GM12878 (cell line): ENCODE results near the gene EMSY. TPM values are rescaled to one million over a fixed set of nuclear protein-coding genes. Genes with fewer than 3 reads are reported as not detected.

ENCODE experiments used
- ATAC-seq: fragments of 200-7000 bp; cut with Tn5 transposase; 3 replicates; pipeline ENCODE4 v1.9.1; 2020; ENCODE audit warnings: mild to moderate bottlenecking, moderate library complexity
- BruUV-seq: library from RNA; stranded (reverse); fragments of 400-500 nt; replicated peaks from 2 replicates; lab custom pipeline; 2021; lab: Mats Ljungman, UMichigan
- CTCF ChIA-PET: fragments of 300-600 bp; sonication (Branson Sonifier 250); formaldehyde crosslinking; extraction: SDS; loops from one replicate; lab custom pipeline; 2021; ENCODE audit warnings: inconsistent platforms; lab: Yijun Ruan, JAX
- POLR2A ChIA-PET: fragments of 350-600 bp; formaldehyde crosslinking; extraction: SDS; loops from one replicate; lab custom pipeline; 2021; ENCODE audit warnings: inconsistent platforms; lab: Charles Lee
- RAD21 ChIA-PET: fragments of 300-600 bp; sonication (Branson Sonifier 250); formaldehyde crosslinking; loops from one replicate; lab custom pipeline; 2023; ENCODE audit warnings: antibody characterized with exemption; ENCODE audit not compliant: unreplicated experiment; lab: Charles Lee
- SMC1A ChIA-PET: fragments of 300-600 bp; sonication (Branson Sonifier 250); formaldehyde crosslinking; loops from one replicate; lab custom pipeline; 2023; ENCODE audit not compliant: unreplicated experiment, uncharacterized antibody; lab: Charles Lee
- DNase-seq: peaks from one replicate; pipeline ENCODE4 v3.0.0-alpha.2; 2011; ENCODE audit warnings: low read depth, low spot score
- FAIRE-seq: peaks from 3 replicates; lab custom pipeline; 2011; peaks lifted over from hg19 to GRCh38; lab: Jason Lieb, UNC
- H2AFZ ChIP-seq: 2 replicates; pipeline ENCODE4 v1.6.0; 2011; ENCODE audit warnings: low read depth, low read length, control low read depth; ENCODE audit not compliant: control insufficient read depth
- H3K27ac ChIP-seq: 2 replicates; pipeline ENCODE4 v1.5.1; 2011; ENCODE audit warnings: control low read depth; ENCODE audit not compliant: control insufficient read depth, insufficient read depth
- H3K27me3 ChIP-seq, 2 experiments: replicated peaks in 1 of 2; 2 replicates each; pipeline versions ENCODE4 v1.6.0 to v1.6.1; 2011; ENCODE audit warnings: low read length in 1 of 2; ENCODE audit not compliant: control insufficient read depth in 2 of 2, insufficient read depth in 2 of 2
- H3K36me3 ChIP-seq, 2 experiments: 2 replicates each; pipeline ENCODE4 v1.5.1; 2011; ENCODE audit warnings: low read length in 1 of 2; ENCODE audit not compliant: control insufficient read depth in 2 of 2, insufficient read depth in 2 of 2
- H3K4me1 ChIP-seq: 2 replicates; pipeline ENCODE4 v1.6.1; 2011; ENCODE audit warnings: mild to moderate bottlenecking, low read length, moderate library complexity, mixed read lengths; ENCODE audit not compliant: control insufficient read depth, insufficient read depth
- H3K4me2 ChIP-seq: 2 replicates; pipeline ENCODE4 v1.6.0; 2011; ENCODE audit warnings: control low read depth; ENCODE audit not compliant: control insufficient read depth, insufficient read depth
- H3K4me3 ChIP-seq: fragments of 200-600 bp; sonication (generic); 2 replicates; pipeline ENCODE4 v1.5.1; 2016
- H3K79me2 ChIP-seq: 2 replicates; pipeline ENCODE4 v1.6.0; 2011; ENCODE audit warnings: low read length; ENCODE audit not compliant: control insufficient read depth, insufficient read depth
- H3K9ac ChIP-seq: 2 replicates; pipeline ENCODE4 v1.8.0; 2011; ENCODE audit warnings: low read length, control low read depth, mixed read lengths; ENCODE audit not compliant: control insufficient read depth, insufficient read depth
- H3K9me3 ChIP-seq: replicated peaks from 3 replicates; pipeline ENCODE4 v1.5.1; 2011; ENCODE audit warnings: mild to moderate bottlenecking, low read length; ENCODE audit not compliant: control insufficient read depth, insufficient read depth
- H4K20me1 ChIP-seq: 2 replicates; pipeline ENCODE4 v1.6.0; 2011; ENCODE audit not compliant: control insufficient read depth, insufficient read depth
- BHLHE40 ChIP-seq, 2 experiments: fragments of 450-650 bp in 1 of 2; IDR thresholded peaks; 2 replicates each; pipeline ENCODE4 v1.6.1; 2011 to 2017; ENCODE audit warnings: low read depth in 2 of 2, borderline replicate concordance in 1 of 2, improper control_type of control experiment in 1 of 2, low read length in 1 of 2, mild to moderate bottlenecking in 1 of 2
- E2F4 ChIP-seq: IDR thresholded peaks from 2 replicates; pipeline ENCODE4 v1.6.1; 2012; ENCODE audit warnings: low read depth, low read length, improper control_type of control experiment
- GATAD2B ChIP-seq: fragments of 450-650 bp; conservative IDR thresholded peaks from 2 replicates; pipeline ENCODE4 v1.6.1; 2017; ENCODE audit warnings: low read depth, mild to moderate bottlenecking, moderate library complexity
- KAT2A ChIP-seq: conservative IDR thresholded peaks from 2 replicates; pipeline ENCODE4 v1.6.1; 2011; ENCODE audit warnings: low read depth, low read length; ENCODE audit not compliant: control insufficient read depth
- KDM1A ChIP-seq: fragments of 200-600 bp; sonication (generic); IDR thresholded peaks from 2 replicates; pipeline ENCODE4 v1.6.1; 2016; ENCODE audit warnings: borderline replicate concordance
- PAX5 ChIP-seq: IDR thresholded peaks from 2 replicates; pipeline ENCODE4 v1.6.1; 2011; ENCODE audit warnings: low read depth, low read length, borderline replicate concordance
- PKNOX1 ChIP-seq: fragments of 450-650 bp; IDR thresholded peaks from 2 replicates; pipeline ENCODE4 v1.6.1; 2016; ENCODE audit warnings: mild to moderate bottlenecking
- ZBTB33 ChIP-seq: fragments of 450-650 bp; IDR thresholded peaks from 2 replicates; pipeline ENCODE4 v1.6.1; 2017; ENCODE audit warnings: mild to moderate bottlenecking
- ZSCAN29 ChIP-seq: fragments of 450-650 bp; IDR thresholded peaks from 2 replicates; pipeline ENCODE4 v1.6.1; 2017; ENCODE audit warnings: mild to moderate bottlenecking, moderate library complexity
- WGBS: methylation state at CpG from one replicate; pipeline ENCODE4 v1.1.6; 2016; ENCODE audit warnings: low lambda C conversion rate; ENCODE audit not compliant: insufficient replicate concordance, insufficient coverage; ENCODE audit errors: missing lambda C conversion rate; 5-methylcytosine and 5-hydroxymethylcytosine counted together
- in situ Hi-C: fragments of 300-500 bp; cut with MboI; formaldehyde crosslinking; loops from 9 replicates; pipeline ENCODE4 v1.14.3; 2018; ENCODE audit warnings: mixed read lengths
- intact Hi-C: fragments of 100-400 bp; cut with micrococcal nuclease; formaldehyde crosslinking; loops from one replicate; pipeline ENCODE4 v1.14.2; 2022; ENCODE audit not compliant: unreplicated experiment
- polyA plus RNA-seq, 11 experiments: library from polyadenylated mRNA; depleted of rRNA in 4 of 11; unstranded in 6 of 11; stranded (reverse) in 5 of 11; fragments of >200 nt; fragmentation: Nextera tagmentation in 4 of 11; fragmentation: Illumina TruSeq in 1 of 11; extraction: Ambion mirVana in 4 of 11; extraction: Trizol in 1 of 11; gene quantifications; 1 replicate in 1 of 11; 2 replicates in 10 of 11; pipeline versions ENCODE4 v1.2.1 to v1.2.3, GENCODE V29; 2011 to 2016; ENCODE audit warnings: inconsistent platforms in 2 of 11, missing spikeins in 2 of 11, low read depth in 1 of 11
- total RNA-seq, 4 experiments: library from RNA; depleted of rRNA in 3 of 4; stranded (reverse); fragments of >200 nt in 3 of 4; fragmentation: Illumina TruSeq in 1 of 4; extraction: Trizol in 1 of 4; gene quantifications; 2 replicates each; pipeline versions ENCODE4 v1.2.1 to v1.2.3, GENCODE V29; 2013 to 2021

EMSY gene
- total and polyA plus RNA-seq, 10 of the 15 experiments (the other 5 are each of a cell fraction or from before 2014, with no cell fraction given), result 9.3 to 26.9 (median 13.0) TPM

GRCh38 chr11:76577226-76577920 is 132.6 kb downstream of the EMSY start:
- ChIA-PET SMC1A (no interaction called here), CTCF (interaction anchor here (0.9 to 1.5 kb wide), 2 partner anchors 12 to 22 kb away, joined by 3 to 4 read pairs; no protein-coding TSS in a partner anchor)
- ATAC-seq, result no peak
- H3K4me3 ChIP-seq, result no peak overlapping the region
- H3K27me3 ChIP-seq, result no peaks in the 10 kb centered on the region; a peak in 1 of 4 replicates
- H3K9ac ChIP-seq, result no peak overlapping the region
- no peaks in the 10 kb centered on the region for H3K4me1 ChIP-seq
- intact Hi-C loops (no loop called here), in situ Hi-C loops (no loop called here)
- no peaks in the 10 kb centered on the region for H3K79me2 ChIP-seq
- H3K36me3 ChIP-seq, result no peaks in the 10 kb centered on the region
- H3K9me3 ChIP-seq, result no peaks in the 10 kb centered on the region
- TF ChIP-seq PAX5, result peak; percentile 43; the same call in 1 of the 2 replicates
- TF ChIP-seq ZSCAN29, result no peak
- TF ChIP-seq, all 136 proteins: peak for 1
- Histone ChIP-seq H4K20me1 (no peaks in the 10 kb centered on the region), H2AFZ (no peak overlapping the region), H3K27ac (no peak overlapping the region), H3K4me2 (no peak overlapping the region)
- no TSS peak for BruUV-seq
- ChIA-PET POLR2A (no interaction called here), RAD21 (interaction anchor here (1.3 to 1.7 kb wide), 2 partner anchors 105 to 107 kb away, joined by 3 to 4 read pairs; no protein-coding TSS in a partner anchor)
- 47% methylated on average over 12 of the region's 12 CpGs for WGBS
- no peak for FAIRE-seq
- DNase-seq, result no peak

GRCh38 chr11:76577921-76578653 is 133.3 kb downstream of the EMSY start:
- intact Hi-C loops (no loop called here), in situ Hi-C loops (no loop called here)
- H3K9me3 ChIP-seq, result no peaks in the 10 kb centered on the region
- no peaks in the 10 kb centered on the region; a peak in 1 of 4 replicates for H3K27me3 ChIP-seq
- H3K27ac ChIP-seq, result no peak overlapping the region
- 41% methylated on average over 11 of the region's 11 CpGs for WGBS
- FAIRE-seq, result no peak
- H3K4me1 ChIP-seq, result no peaks in the 10 kb centered on the region
- no peak for ATAC-seq
- no TSS peak for BruUV-seq
- H2AFZ ChIP-seq, result no peak overlapping the region
- H3K9ac ChIP-seq, result no peak overlapping the region
- POLR2A ChIA-PET, result no interaction called here
- H4K20me1 ChIP-seq, result no peaks in the 10 kb centered on the region
- no peaks in the 10 kb centered on the region for H3K36me3 ChIP-seq
- H3K4me2 ChIP-seq, result no peak overlapping the region
- RAD21 ChIA-PET, result interaction anchor here (0.6 to 1.3 kb wide), 2 partner anchors 104 to 136 kb away, joined by 3 to 4 read pairs; no protein-coding TSS in a partner anchor
- DNase-seq, result no peak
- no peaks in the 10 kb centered on the region for H3K79me2 ChIP-seq
- H3K4me3 ChIP-seq, result no peak overlapping the region
- SMC1A ChIA-PET, result interaction anchor here (0.6 kb wide), 1 partner anchor 8 kb away, joined by 3 read pairs; no protein-coding TSS in a partner anchor
- CTCF ChIA-PET, result interaction anchor here (0.9 to 1.5 kb wide), 2 partner anchors 11 to 104 kb away, joined by 3 to 4 read pairs; no protein-coding TSS in a partner anchor
- TF ChIP-seq GATAD2B (no peak), KAT2A (no peak), E2F4 (no peak), ZBTB33 (no peak), PKNOX1 (no peak), BHLHE40 (IDR thresholded peaks at IDR 0.05; ENCODE audit: borderline replicate concordance in 1 of 2, low read depth in 2 of 2, low read length in 1 of 2) (no peak), KDM1A (no peak)
